NT2/D1 (cell line): ENCODE data around the gene METAP2.
A peak's percentile ranks its signal among the peaks of the same experiment; 100 is the strongest.

Experiments
- DNase-seq: peaks from one replicate; pipeline ENCODE4 v3.0.0-alpha.2; 2011; ENCODE audit warnings: low read depth, low spot score
- H3K27me3 ChIP-seq: 2 replicates; pipeline ENCODE4 v1.6.0; 2011; ENCODE audit warnings: mild to moderate bottlenecking; ENCODE audit not compliant: insufficient read length, insufficient read depth
- H3K36me3 ChIP-seq: 2 replicates; pipeline ENCODE4 v1.6.1; 2011; ENCODE audit warnings: mild to moderate bottlenecking, low read length, mixed read lengths; ENCODE audit not compliant: insufficient read depth, insufficient read length
- H3K4me1 ChIP-seq: 2 replicates; pipeline ENCODE4 v1.5.1; 2011; ENCODE audit not compliant: insufficient read depth, insufficient read length
- H3K4me3 ChIP-seq: 2 replicates; pipeline ENCODE4 v1.5.1; 2011; ENCODE audit warnings: low read depth; ENCODE audit not compliant: insufficient read length
- H3K9ac ChIP-seq: 2 replicates; pipeline ENCODE4 v1.6.0; 2011; ENCODE audit warnings: low read depth; ENCODE audit not compliant: insufficient read length
- H3K9me3 ChIP-seq: 2 replicates; pipeline ENCODE4 v1.5.1; 2011; ENCODE audit warnings: mild to moderate bottlenecking, low read length; ENCODE audit not compliant: insufficient read depth
- SUZ12 ChIP-seq: IDR thresholded peaks from 2 replicates; pipeline ENCODE4 v1.6.1; 2011; ENCODE audit not compliant: insufficient read length, insufficient read depth; ENCODE audit errors: extremely low read depth
- YY1 ChIP-seq: IDR thresholded peaks from 2 replicates; pipeline ENCODE4 v1.6.1; 2011; ENCODE audit not compliant: insufficient read length, insufficient read depth
- ZNF274 ChIP-seq: IDR thresholded peaks from 2 replicates; pipeline ENCODE4 v1.6.1; 2011; ENCODE audit warnings: mild to moderate bottlenecking, low read depth, low read length

The METAP2 gene

GRCh38 chr12:95551913-95552516, 78.1 kb downstream of the METAP2 start:
- H3K4me1 ChIP-seq = no peaks in the 10 kb centered on the region
- no peak for DNase-seq
- peak overlapping the region; percentile 71 for H3K9ac ChIP-seq
- peak overlapping the region; percentile 83 for H3K4me3 ChIP-seq
- TF ChIP-seq SUZ12 = no peak
- no peak for TF ChIP-seq ZNF274
- TF ChIP-seq YY1 = no peak
- no peaks in the 10 kb centered on the region for H3K27me3 ChIP-seq
- H3K36me3 ChIP-seq = no peaks in the 10 kb centered on the region
- no peaks in the 10 kb centered on the region for H3K9me3 ChIP-seq

- no peaks in the 10 kb centered on the region for H3K9me3 ChIP-seq
- H3K27me3 ChIP-seq = no peaks in the 10 kb centered on the region
- TF ChIP-seq SUZ12 (no peak), ZNF274 (no peak)
- no peaks in the 10 kb centered on the region for H3K36me3 ChIP-seq
- no peak overlapping the region for H3K4me3 ChIP-seq
- no peaks in the 10 kb centered on the region for H3K4me1 ChIP-seq
- no peak overlapping the region for H3K9ac ChIP-seq
- DNase-seq = no peak
Observed at GRCh38 chr12:95553197-95553943, 79.4 kb downstream of the METAP2 start.

- no peak for DNase-seq
- H3K4me3 ChIP-seq = no peak overlapping the region
- H3K9me3 ChIP-seq = no peaks in the 10 kb centered on the region
- no peaks in the 10 kb centered on the region for H3K4me1 ChIP-seq
- H3K36me3 ChIP-seq = no peaks in the 10 kb centered on the region
- H3K27me3 ChIP-seq = no peaks in the 10 kb centered on the region
- TF ChIP-seq YY1 = no peak
- TF ChIP-seq SUZ12 = no peak
- TF ChIP-seq ZNF274 = no peak
- no peak overlapping the region for H3K9ac ChIP-seq
Observed at GRCh38 chr12:95554532-95555071, 80.7 kb downstream of the METAP2 start.

GRCh38 chr12:95557625-95558024, 83.7 kb downstream of the METAP2 start:
- Histone ChIP-seq H3K4me1 (no peaks in the 10 kb centered on the region), H3K4me3 (no peak overlapping the region), H3K27me3 (no peaks in the 10 kb centered on the region), H3K9ac (no peak overlapping the region), H3K9me3 (no peaks in the 10 kb centered on the region), H3K36me3 (no peaks in the 10 kb centered on the region)
- TF ChIP-seq ZNF274 (no peak), SUZ12 (no peak), YY1 (no peak)
- no peak for DNase-seq
